DOHH2 (cell line): ENCODE results near the gene TRPM3.

Experiments used
- H3F3A ChIP-seq: fragments of 200-600 bp; sonication (generic), shearing (Covaris generic); 2 replicates; pipeline ENCODE4 v1.6.0; 2016; ENCODE audit warnings: antibody characterized with exemption, mild to moderate bottlenecking; ENCODE audit not compliant: control insufficient read depth, insufficient read depth
- H3K27ac ChIP-seq: fragments of 200-600 bp; sonication (generic); 2 replicates; pipeline ENCODE4 v1.5.1; 2014; ENCODE audit warnings: low read depth, mild to moderate bottlenecking, low read length, moderate library complexity
- H3K27me3 ChIP-seq: fragments of 200-600 bp; sonication (generic); 2 replicates; pipeline ENCODE4 v1.6.1; 2014; ENCODE audit warnings: mild to moderate bottlenecking, low read length, mixed read lengths; ENCODE audit not compliant: control insufficient read depth
- H3K36me3 ChIP-seq: fragments of 200-600 bp; sonication (generic); 2 replicates; pipeline ENCODE4 v1.6.1; 2014; ENCODE audit warnings: mild to moderate bottlenecking, low read length, moderate library complexity, mixed read lengths; ENCODE audit not compliant: control insufficient read depth
- H3K4me1 ChIP-seq: fragments of 200-600 bp; sonication (generic); 2 replicates; pipeline ENCODE4 v1.6.1; 2014; ENCODE audit warnings: mild to moderate bottlenecking, low read length, mixed read lengths; ENCODE audit not compliant: control insufficient read depth
- H3K4me2 ChIP-seq: fragments of 200-600 bp; sonication (generic); 2 replicates; pipeline ENCODE4 v1.6.0; 2014; ENCODE audit warnings: mild to moderate bottlenecking, low read length, moderate library complexity
- H3K4me3 ChIP-seq: fragments of 200-600 bp; sonication (generic); 2 replicates; pipeline ENCODE4 v1.5.1; 2014; ENCODE audit warnings: mild to moderate bottlenecking, low read length, mixed read lengths
- H3K79me2 ChIP-seq: fragments of 200-600 bp; sonication (generic); 2 replicates; pipeline ENCODE4 v1.6.1; 2014; ENCODE audit warnings: mild to moderate bottlenecking, low read length, mixed read lengths; ENCODE audit not compliant: control insufficient read depth
- H3K9me2 ChIP-seq: fragments of 200-600 bp; sonication (generic); replicated peaks from 2 replicates; pipeline ENCODE4 v1.6.1; 2014; ENCODE audit warnings: mild to moderate bottlenecking, low read length, mixed read lengths; ENCODE audit not compliant: control insufficient read depth
- H3K9me3 ChIP-seq: fragments of 200-600 bp; sonication (generic); 2 replicates; pipeline ENCODE4 v1.6.1; 2014; ENCODE audit warnings: antibody characterized with exemption, low read length, mixed read lengths; ENCODE audit not compliant: control insufficient read depth, insufficient read depth
- H4K20me1 ChIP-seq: fragments of 200-600 bp; sonication (generic); 2 replicates; pipeline ENCODE4 v1.6.0; 2014; ENCODE audit warnings: low read depth, mild to moderate bottlenecking, antibody characterized with exemption, low read length, moderate library complexity; ENCODE audit not compliant: control insufficient read depth, insufficient read depth
- EZH2phosphoT487 ChIP-seq: fragments of 200-600 bp; sonication (generic); IDR thresholded peaks from 2 replicates; pipeline ENCODE4 v1.6.1; 2017; ENCODE audit warnings: borderline replicate concordance, mild to moderate bottlenecking, antibody characterized with exemption, low read length, moderate library complexity, mixed read lengths
- TF ChIP-seq, protein P1 (sequence below): fragments of 200-600 bp; sonication (generic); IDR thresholded peaks from one replicate; pipeline ENCODE4 v1.5.1; 2014; ENCODE audit warnings: antibody characterized with exemption, mild to moderate bottlenecking, low read depth, low read length; ENCODE audit not compliant: poor library complexity, severe bottlenecking

The TRPM3 gene

DNA sequence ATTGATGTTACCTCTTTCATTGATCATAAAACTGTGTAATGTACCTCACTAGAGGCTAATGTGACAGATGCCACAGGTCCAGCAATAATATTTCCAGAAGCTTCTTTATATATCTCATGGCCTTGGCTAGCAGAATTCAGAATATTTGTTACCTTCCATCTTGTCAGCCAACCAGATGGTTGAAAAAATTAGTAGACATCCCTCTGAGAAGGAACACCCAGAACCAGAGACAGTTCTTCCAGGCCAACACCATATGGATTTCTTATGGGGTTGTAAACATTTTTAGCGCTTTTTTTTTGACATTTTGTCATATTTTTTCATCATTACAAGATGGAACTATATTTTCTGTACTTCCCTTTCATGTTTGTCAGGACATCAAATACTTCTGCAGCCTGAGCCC lies 428.2 kb downstream of the TRPM3 start:
- H3K4me1 ChIP-seq = no peaks in the 10 kb centered on the region
- no peaks in the 10 kb centered on the region; the same call in 1 of the 2 replicates for H3K27me3 ChIP-seq
- H3K36me3 ChIP-seq = no peaks in the 10 kb centered on the region
- TF ChIP-seq EZH2phosphoT487 = no peak
- TF ChIP-seq, protein P1, sequence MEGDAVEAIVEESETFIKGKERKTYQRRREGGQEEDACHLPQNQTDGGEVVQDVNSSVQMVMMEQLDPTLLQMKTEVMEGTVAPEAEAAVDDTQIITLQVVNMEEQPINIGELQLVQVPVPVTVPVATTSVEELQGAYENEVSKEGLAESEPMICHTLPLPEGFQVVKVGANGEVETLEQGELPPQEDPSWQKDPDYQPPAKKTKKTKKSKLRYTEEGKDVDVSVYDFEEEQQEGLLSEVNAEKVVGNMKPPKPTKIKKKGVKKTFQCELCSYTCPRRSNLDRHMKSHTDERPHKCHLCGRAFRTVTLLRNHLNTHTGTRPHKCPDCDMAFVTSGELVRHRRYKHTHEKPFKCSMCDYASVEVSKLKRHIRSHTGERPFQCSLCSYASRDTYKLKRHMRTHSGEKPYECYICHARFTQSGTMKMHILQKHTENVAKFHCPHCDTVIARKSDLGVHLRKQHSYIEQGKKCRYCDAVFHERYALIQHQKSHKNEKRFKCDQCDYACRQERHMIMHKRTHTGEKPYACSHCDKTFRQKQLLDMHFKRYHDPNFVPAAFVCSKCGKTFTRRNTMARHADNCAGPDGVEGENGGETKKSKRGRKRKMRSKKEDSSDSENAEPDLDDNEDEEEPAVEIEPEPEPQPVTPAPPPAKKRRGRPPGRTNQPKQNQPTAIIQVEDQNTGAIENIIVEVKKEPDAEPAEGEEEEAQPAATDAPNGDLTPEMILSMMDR = no peak
- H4K20me1 ChIP-seq = no peaks in the 10 kb centered on the region
- H3K9me2 ChIP-seq = no peaks in the 10 kb centered on the region
- no peaks in the 10 kb centered on the region for H3K9me3 ChIP-seq
- H3F3A ChIP-seq = no peaks in the 10 kb centered on the region
- no peak overlapping the region for H3K4me2 ChIP-seq
- H3K4me3 ChIP-seq = no peak overlapping the region
- H3K79me2 ChIP-seq = no peaks in the 10 kb centered on the region
- H3K27ac ChIP-seq = no peak overlapping the region

DNA sequence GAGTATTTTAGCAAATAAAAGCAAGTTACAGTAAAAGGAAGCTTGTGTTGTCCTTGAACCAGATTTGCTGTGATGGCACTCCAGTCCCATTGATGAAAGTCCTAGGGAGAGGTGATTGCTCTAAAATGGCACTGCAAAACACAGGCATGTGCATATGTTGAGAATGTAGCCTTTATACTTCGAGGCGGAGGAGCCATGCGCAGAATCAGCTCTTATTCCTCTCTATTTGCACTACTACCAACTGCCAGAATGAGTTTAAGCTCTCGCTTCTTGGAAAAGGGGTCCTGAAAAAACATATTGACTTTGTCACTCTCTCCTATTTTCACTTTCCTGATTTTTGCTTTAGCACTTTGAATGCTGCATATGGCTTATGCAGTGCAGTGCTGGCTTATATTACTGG lies 429.0 kb downstream of the TRPM3 start:
- Histone ChIP-seq H4K20me1 (no peaks in the 10 kb centered on the region), H3K4me2 (no peak overlapping the region), H3K79me2 (no peaks in the 10 kb centered on the region), H3K9me2 (no peaks in the 10 kb centered on the region), H3K4me3 (no peak overlapping the region), H3K36me3 (no peaks in the 10 kb centered on the region), H3K27ac (no peak overlapping the region), H3F3A (no peaks in the 10 kb centered on the region), H3K27me3 (no peaks in the 10 kb centered on the region; the same call in 1 of the 2 replicates), H3K9me3 (no peaks in the 10 kb centered on the region), H3K4me1 (no peaks in the 10 kb centered on the region)
- TF ChIP-seq EZH2phosphoT487 = no peak
- TF ChIP-seq, protein P1 = no peak

DNA sequence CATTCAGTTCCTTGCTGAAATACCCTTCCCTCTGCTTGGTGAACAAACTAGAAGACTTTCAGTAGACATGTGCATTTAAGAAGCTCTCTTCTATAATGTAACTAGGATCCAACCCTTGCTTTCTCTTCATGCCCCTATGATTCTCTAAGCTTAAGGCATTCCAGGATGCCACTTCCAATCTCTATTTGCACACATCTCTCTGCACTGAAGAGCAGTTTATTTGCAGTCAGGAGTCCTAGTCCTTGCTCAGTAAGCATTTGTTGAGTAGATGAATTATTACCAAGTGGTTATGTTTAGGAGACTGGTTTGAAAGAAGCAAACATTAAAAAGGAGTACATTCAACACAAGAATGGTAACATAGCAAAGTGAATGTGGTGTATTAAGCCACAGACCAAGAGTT lies 432.7 kb downstream of the TRPM3 start:
- Histone ChIP-seq H3K4me1 (no peaks in the 10 kb centered on the region), H3K4me2 (no peak overlapping the region), H3F3A (no peaks in the 10 kb centered on the region), H3K79me2 (no peaks in the 10 kb centered on the region), H3K4me3 (no peak overlapping the region), H3K9me3 (no peaks in the 10 kb centered on the region), H3K9me2 (no peaks in the 10 kb centered on the region), H3K27me3 (no peaks in the 10 kb centered on the region; the same call in 1 of the 2 replicates), H4K20me1 (no peaks in the 10 kb centered on the region), H3K27ac (no peak overlapping the region), H3K36me3 (no peaks in the 10 kb centered on the region)
- TF ChIP-seq EZH2phosphoT487 = no peak
- TF ChIP-seq, protein P1 = no peak
